ENCODE results near the gene CSRNP2. TPM values are rescaled to one million over a fixed set of nuclear protein-coding genes. Genes with fewer than 3 reads are reported as not detected.

Gene CSRNP2
- total RNA-seq, 2 donors from 2014 or later = 17.1 to 19.4 TPM

GRCh38 chr12:51126297-51126696, 42.9 kb upstream of the CSRNP2 start:
- no peaks in the 10 kb centered on the region for H3K27me3 ChIP-seq
- H3K4me1 ChIP-seq = no peaks in the 10 kb centered on the region
- H3K27ac ChIP-seq = no peak overlapping the region
- H3K36me3 ChIP-seq = no peaks in the 10 kb centered on the region
- DNase-seq (ENCODE audit: low spot score) = no peak
- no peak for TF ChIP-seq CTCF (IDR thresholded peaks at IDR 0.05)
- H3K9me3 ChIP-seq = no peaks in the 10 kb centered on the region
- H3K4me3 ChIP-seq = no peak overlapping the region

- no peak for TF ChIP-seq CTCF (IDR thresholded peaks at IDR 0.05)
- Histone ChIP-seq H3K4me1 (no peaks in the 10 kb centered on the region), H3K4me3 (no peak overlapping the region), H3K36me3 (no peaks in the 10 kb centered on the region), H3K9me3 (no peaks in the 10 kb centered on the region), H3K27ac (no peak overlapping the region), H3K27me3 (no peaks in the 10 kb centered on the region)
- no peak for DNase-seq (ENCODE audit: low spot score)
Observed at GRCh38 chr12:51124504-51124903, 41.1 kb upstream of the CSRNP2 start.

GRCh38 chr12:51122844-51123243, 39.4 kb upstream of the CSRNP2 start:
- Histone ChIP-seq H3K36me3 (no peaks in the 10 kb centered on the region), H3K4me1 (no peaks in the 10 kb centered on the region), H3K9me3 (no peaks in the 10 kb centered on the region), H3K4me3 (no peak overlapping the region), H3K27me3 (no peaks in the 10 kb centered on the region), H3K27ac (no peak overlapping the region)
- no peak for DNase-seq (ENCODE audit: low spot score)
- no peak for TF ChIP-seq CTCF (IDR thresholded peaks at IDR 0.05)

- Histone ChIP-seq H3K9me3 (no peaks in the 10 kb centered on the region), H3K4me3 (no peak overlapping the region), H3K27ac (no peak overlapping the region), H3K4me1 (no peaks in the 10 kb centered on the region), H3K36me3 (peaks cover 4% of the 10 kb centered on the region), H3K27me3 (no peaks in the 10 kb centered on the region)
- no peak for TF ChIP-seq CTCF (IDR thresholded peaks at IDR 0.05)
- no peak for DNase-seq (ENCODE audit: low spot score)
Observed at GRCh38 chr12:51118706-51119105, 35.3 kb upstream of the CSRNP2 start.

- Histone ChIP-seq H3K4me3 (no peak overlapping the region), H3K4me1 (no peaks in the 10 kb centered on the region), H3K36me3 (peaks cover 11% of the 10 kb centered on the region), H3K27ac (no peak overlapping the region), H3K9me3 (no peaks in the 10 kb centered on the region), H3K27me3 (no peaks in the 10 kb centered on the region)
- no peak for DNase-seq (ENCODE audit: low spot score)
- TF ChIP-seq CTCF (IDR thresholded peaks at IDR 0.05) = no peak
Observed at GRCh38 chr12:51115533-51115932, 32.1 kb upstream of the CSRNP2 start.

- Histone ChIP-seq H3K4me1 (no peaks in the 10 kb centered on the region), H3K4me3 (no peak overlapping the region), H3K9me3 (no peaks in the 10 kb centered on the region), H3K27me3 (no peaks in the 10 kb centered on the region), H3K27ac (no peak overlapping the region), H3K36me3 (peaks cover 59% of the 10 kb centered on the region)
- no peak for TF ChIP-seq CTCF (IDR thresholded peaks at IDR 0.05)
- DNase-seq (ENCODE audit: low spot score) = no peak
Observed at GRCh38 chr12:51108136-51108535, 24.7 kb upstream of the CSRNP2 start.

All from right atrium auricular region (tissue), 2 donors.